ENCODE data around the gene NOTO.

Gene NOTO

DNA sequence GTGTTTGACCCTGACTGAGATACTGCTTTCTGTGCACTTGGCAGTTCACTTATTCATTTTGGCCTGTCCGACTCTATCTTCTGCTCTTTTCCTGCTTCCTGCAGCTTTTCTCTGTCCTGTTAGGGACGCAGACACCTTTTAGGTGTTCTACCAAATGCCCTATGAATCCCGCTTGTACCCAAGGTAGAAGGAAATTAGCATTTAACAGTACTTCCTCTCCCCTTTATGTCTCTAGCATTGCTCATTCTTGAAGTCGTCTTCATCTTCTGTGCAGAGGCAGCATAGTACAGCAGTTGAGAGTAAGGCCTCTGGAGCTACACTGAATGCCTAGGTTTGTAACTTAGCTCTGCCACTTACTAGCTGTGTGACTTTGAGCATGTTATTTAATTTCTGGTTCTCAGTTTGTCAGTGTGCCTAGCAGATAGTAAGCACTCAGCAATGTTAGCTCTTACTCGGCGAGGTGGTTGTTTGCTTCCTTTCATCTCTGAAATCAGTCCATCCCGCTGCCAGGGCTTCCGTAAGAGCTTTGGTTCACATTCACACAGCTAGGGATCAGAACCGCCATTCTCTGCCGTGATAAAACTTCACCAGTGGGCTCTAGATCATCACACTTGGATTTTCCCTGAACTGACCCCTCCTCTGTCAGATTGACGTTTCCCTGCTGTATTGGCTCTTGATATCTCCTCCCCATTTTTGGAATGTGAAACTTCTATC is 33.1 kb downstream of the NOTO start:
- no peak for DNase-seq

DNA sequence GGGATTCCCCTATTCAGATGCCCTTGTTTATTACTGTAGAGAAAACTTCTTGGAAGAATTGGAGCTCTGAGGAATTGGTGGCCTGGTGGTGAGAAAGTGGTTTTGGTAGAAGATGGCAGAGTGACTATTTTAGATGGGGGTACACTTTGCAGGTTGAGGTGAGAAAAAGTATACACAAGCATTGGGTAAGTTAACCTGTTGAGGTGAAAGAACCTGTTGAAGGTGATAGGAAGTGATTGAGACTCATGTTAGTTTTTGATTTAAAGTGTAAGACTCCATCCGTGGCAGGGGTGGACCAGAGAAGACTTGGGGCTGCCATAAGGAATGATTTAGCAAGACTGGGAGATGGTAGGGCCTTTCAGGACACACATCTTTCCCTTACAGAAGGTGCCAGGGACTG is 34.8 kb downstream of the NOTO start:
- no peak for DNase-seq

DNA sequence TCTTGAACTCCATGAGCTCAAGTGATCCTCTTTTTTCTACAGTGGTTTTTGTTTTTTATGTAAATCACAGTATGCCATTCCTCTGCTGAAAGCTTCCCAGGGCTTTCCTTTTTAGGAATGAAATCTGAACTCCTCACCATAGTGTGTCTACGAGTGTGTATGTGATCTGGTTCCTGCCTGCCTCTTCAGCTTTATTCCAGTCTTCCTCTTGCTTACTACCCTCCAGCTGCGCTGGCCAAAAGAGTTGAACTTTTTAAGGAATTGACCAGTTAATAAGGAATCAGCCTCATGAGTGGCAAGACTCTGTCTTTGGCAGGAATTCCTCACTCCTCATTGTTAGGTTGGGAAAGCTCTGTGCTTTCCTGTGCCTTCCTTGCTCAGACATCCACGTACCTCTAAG is 35.8 kb downstream of the NOTO start:
- no peak for DNase-seq

DNA sequence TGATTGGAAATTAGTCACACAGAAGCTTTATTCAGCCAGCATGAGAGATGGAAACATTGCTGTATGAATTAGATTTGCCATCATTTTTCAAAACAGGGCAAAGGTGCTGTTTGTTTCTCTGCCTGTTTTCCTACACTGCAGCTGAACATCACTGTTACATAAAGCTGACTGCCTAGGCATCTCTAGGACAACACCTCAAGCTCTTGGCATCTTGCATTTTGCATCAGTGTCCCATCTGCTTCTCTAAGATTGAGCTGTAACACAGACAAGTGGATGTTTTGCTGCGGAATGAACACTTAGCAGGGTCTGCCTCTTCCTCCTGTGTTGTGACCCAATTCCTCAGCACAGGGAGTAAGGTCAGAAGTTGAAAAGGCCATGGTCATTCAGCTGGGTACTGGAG is 36.6 kb downstream of the NOTO start:
- DNase-seq = no peak

DNA sequence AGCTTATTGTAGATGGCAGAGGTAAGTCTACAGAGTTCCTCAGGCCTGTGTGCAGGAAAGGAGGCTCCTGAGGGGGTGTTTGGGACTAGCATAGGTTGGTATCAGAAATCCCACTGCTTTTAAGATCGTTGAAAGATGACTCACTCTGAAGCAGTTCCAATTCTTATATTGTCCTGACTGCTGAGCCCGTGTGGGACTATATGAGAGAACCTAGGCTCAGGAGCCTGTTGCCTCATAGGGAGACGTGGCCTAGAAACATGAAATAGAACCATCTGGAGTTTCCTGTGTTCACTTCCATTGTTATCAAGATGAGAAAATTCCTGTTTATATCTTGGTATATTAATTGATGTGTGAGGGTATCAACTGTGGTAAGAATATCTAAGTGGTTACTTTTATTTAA is 37.4 kb downstream of the NOTO start:
- no peak for DNase-seq

DNA sequence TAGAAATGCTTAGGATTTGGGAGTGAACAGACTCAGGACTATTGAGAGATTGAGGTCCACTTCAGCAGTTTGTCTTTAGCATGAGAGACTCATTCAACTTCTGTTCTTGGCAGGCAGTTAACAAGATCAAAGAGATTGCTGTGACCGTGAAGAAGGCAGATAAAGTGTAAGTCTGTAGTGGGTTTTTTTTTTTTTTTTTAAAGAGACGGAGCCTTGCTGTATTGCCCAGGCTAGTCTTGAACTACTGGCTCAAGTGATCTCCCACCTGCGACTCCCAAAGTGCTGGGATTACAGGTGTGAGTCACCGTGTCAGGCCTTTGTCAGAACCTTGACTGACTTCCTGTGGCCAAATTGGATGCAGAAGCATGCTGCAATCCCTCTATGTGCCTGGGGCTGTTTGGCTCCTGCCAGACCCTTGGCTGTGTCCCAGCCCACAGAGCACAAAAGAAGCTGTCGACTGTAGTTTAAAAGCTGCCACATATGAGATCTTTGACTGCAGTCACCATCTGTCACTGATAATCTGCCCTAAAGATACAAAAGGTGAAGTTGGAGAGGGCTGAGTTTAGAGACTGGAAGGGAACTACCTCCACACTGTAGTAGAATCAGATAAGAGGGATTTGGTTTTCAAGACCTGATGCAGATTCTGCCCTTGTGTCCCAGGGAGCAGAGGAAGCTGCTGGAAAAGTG is 41.7 kb downstream of the NOTO start:
- no peak for DNase-seq

DNA sequence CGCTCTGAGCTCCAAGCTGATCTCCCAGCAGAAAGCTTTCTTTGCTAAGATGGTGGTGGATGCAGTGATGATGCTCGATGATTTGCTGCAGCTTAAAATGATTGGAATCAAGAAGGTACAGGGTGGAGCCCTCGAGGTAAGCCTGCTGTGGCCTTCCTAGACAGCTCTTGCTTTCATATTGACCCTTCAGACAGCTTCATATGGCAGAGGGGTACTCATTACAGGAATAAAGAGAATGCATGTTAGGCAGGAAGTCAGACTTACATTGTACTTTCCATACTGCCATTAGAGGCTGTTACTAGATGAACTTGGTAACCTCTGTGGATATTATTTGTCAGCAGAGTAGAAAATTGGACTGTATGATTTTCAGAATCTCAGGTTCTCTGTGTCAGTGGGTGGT is 42.2 kb downstream of the NOTO start:
- DNase-seq = no peak

DNA sequence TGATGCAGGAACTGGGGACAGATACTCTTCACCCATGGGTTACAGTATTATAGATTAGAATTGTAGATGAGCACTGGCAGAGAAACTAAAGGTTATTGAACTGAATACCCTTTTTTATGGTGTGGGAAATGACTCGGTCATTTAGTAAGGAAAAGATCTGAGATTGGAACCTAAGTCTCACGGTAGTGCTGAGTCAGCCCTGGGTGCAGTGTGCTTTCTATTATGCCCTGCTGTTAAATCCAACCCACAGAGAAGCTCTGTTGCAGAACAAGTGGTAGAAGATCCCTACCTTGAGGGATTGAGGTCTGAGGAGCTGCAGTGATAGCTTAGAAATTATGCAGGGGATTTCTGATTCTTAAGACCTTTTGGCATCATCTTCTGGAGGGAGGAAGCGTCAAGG is 44.5 kb downstream of the NOTO start:
- DNase-seq = no peak

- no peak for DNase-seq
Observed at GRCh38 chr2:73249636-73250035, 47.3 kb downstream of the NOTO start.

DNA sequence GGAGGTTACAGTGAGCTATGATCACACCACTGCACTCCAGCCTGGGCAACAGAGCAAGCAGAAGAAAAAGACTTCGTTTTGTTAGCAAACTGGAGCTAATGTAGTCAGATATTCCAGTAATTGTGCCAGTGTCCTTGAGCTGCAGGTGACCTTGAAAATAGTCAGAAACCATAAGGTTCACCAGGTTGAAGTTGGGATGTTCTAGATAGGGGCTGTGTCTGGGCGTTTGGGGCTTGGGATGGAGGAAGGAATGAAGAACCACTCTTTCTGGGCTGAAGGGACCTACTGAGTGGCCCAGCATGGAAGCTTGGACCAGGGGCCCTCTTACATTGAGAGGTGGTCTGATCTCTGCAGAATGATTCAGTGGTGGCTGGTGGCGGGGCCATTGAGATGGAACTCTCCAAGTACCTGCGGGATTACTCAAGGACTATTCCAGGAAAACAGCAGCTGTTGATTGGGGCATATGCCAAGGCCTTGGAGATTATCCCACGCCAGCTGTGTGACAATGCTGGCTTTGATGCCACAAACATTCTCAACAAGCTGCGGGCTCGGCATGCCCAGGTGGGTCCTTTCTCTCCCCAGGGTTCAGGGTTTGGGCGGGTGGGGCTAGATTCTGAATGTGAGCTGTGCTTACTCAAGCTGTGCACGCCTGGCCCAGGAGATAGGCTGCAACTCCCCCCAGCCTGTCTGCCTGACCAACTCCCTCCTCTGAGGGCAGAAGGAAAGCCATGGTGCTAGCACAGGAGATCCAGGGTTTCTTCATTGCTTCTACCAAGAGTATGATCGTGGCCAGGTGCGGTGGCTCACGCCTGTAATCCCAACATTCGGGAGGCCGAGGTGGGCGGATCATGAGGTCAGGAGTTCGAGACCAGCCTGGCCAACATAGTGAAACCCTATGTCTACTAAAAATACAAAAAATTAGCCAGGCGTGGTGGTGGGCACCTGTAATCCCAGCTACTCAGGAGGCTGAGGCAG is 48.8 kb downstream of the NOTO start:
- no peak for DNase-seq

- DNase-seq = no peak
Observed at GRCh38 chr2:73252238-73253027, 50.1 kb downstream of the NOTO start.

- no peak for DNase-seq
Observed at GRCh38 chr2:73253400-73253799, 51.0 kb downstream of the NOTO start.

- DNase-seq = no peak
Observed at GRCh38 chr2:73253901-73254300, 51.5 kb downstream of the NOTO start.

DNA sequence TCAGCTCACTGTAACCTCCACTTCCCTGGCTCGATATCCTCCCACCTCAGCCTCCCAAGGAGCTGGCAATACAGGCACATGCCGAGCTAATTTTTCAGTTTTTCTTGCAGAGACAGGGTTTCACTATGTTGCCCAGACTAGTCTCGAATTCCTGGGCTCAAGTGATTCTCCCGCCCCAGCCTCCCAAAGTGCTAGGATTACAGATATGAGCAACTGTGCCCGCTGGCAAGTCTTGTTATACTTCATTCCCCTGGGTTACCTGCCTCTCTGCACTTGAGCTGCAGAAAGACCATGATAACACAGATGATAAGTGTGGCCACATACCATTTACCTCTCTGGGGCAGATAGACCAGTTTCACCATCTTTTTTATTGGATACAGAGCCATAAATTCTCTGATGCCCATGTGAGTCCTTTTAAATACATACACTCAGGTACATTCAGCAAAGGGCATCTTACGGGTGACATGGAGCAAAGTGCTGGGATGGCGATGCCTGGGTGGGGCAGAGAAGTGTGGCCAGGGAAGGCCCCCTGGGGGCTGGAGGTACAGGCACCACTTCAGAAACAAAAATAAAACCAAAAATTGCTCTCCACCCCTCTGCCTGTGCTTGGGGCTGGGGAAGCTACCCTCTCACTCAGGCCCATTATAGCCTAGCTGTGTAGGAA is 52.1 kb downstream of the NOTO start:
- DNase-seq = no peak

- DNase-seq = no peak
Observed at GRCh38 chr2:73255007-73255644, 52.8 kb downstream of the NOTO start.

DNA sequence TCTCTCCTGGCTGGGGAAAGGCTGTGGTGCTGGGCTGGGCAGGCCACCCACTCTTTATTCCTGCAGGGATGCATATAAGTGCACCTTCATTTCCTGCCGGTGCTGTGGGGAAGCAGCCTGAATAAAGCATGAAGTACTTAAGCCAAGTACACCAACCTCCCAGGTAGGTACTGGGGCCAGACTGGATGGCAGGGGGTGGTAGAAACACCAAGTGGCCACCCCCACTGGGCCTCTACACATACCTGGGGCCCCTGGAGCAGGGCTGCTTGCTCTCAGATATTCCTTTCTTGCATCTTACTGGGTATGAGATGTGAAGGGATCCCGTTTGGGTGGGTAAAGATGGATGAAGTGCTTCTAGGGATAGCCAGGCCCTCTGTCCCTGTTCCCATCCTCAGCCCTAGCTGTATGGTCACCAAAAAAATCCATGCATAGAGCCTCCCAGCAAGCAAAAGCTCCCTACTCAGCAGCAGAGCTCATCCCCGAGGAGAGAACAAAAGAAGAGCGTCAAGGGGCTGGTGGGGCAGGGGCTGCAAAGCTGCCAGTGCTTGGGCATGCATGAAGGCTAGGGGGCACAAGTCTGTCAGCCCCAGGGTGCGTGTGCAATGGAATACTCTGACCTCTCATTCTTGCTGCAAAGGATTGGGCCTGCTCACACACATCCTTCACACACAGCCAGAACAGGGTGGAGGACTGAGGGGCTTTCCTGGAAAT is 53.7 kb downstream of the NOTO start:
- DNase-seq = no peak

- no peak for DNase-seq
Observed at GRCh38 chr2:73256618-73256922, 54.2 kb downstream of the NOTO start.

- DNase-seq = no peak
Observed at GRCh38 chr2:73257021-73257420, 54.6 kb downstream of the NOTO start.

GRCh38 chr2:73257425-73258125 is 55.2 kb downstream of the NOTO start:
- DNase-seq = no peak

- DNase-seq = no peak
Observed at GRCh38 chr2:73258186-73258912, 56.0 kb downstream of the NOTO start.
